CMK (cell line): ENCODE results near the gene MS4A18.

ENCODE experiments used
- DNase-seq: peaks from one replicate; pipeline ENCODE4 v3.0.0-alpha.2; 2010; ENCODE audit warnings: low read depth

The MS4A18 gene

DNA sequence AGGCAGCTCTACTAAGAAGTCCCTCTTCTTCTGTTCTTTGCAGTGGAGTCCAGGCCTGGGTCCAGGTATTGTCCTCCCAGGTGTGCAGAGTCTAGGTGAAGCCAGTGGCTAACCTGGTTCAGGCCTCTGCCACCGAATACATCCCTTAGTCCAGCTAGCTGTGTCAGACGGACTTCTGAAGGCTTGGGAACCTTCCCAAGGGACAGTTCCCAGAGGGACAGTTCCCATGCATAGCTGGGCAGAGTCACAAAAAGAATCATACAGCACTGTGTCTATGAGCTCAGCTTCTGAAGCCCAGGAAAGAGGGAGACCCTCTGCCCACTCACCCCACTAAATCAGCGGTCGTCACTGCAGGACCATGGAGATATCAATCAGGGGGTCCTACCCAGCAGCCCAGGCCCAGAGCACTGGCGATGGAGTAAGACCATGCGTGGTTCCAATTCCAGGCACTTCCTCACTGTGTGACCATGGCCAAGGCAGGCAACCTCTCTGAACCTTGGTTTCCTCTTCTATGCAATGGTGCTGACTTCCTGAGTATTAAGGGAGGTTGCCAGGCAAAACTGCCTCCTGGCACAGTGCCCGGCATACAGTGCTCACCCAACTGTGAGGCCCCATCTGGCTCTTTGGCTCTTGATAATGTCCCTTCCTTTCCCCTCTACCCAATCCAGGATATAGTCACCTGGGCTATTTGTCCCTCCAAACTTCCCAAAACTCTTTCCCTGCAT, 64.0 kb downstream of the MS4A18 start:
- no peak for DNase-seq

DNA sequence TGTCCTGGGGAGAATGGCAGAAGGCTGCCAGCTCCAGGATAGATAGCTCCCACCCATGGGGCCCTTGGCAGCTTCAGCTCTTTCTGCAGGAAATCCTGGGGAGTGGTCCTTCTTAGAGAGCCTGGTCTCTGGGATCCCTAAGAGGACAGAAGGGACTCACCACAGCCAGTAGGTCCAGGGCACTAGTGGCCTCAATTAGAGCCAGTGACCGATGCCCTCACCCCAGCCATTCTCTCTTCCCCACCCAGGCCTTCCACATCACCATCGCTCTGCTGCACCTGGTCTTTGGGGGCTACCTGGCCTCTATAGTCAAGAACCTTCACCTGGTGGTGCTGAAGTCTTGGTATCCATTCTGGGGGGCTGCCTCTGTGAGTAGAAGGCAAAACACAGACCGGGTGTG, 66.2 kb downstream of the MS4A18 start:
- no peak for DNase-seq

GRCh38 chr11:60791153-60791933, 66.8 kb downstream of the MS4A18 start:
- DNase-seq: no peak

DNA sequence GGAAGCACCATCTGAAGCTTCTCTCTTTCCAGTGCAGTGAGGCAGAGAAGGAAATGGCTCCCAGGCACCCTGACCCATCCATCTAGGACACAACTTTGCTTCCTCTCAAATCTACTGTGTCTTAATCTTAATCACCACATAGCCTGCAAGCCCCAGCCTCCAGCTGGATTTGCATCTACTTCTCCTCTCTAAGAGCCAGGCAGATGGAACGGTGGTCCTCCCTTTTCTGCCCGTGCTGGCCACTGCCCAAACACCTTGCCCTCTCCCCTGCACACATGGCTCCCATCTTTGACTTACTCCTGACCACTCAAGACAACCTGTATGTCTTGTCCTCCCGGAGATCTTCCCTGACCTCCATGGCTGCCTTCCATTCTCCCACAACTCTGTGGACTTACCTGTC, 68.0 kb downstream of the MS4A18 start:
- DNase-seq: no peak
